Measurements from ENCODE around the gene TMSB15B.
"Not testable (repeated sequence)": the region's sequence is repeated elsewhere in the genome, so short reads cannot be mapped to it uniquely, and the experiment has no call there.

Gene TMSB15B

GRCh38 chrX:103999234-103999633 is 36.8 kb downstream of the TMSB15B start:
- in situ Hi-C loops (cut with HindIII; ENCODE audit: low sequenced_read_pairs): no loop called here
- TF ChIP-seq, protein P1, sequence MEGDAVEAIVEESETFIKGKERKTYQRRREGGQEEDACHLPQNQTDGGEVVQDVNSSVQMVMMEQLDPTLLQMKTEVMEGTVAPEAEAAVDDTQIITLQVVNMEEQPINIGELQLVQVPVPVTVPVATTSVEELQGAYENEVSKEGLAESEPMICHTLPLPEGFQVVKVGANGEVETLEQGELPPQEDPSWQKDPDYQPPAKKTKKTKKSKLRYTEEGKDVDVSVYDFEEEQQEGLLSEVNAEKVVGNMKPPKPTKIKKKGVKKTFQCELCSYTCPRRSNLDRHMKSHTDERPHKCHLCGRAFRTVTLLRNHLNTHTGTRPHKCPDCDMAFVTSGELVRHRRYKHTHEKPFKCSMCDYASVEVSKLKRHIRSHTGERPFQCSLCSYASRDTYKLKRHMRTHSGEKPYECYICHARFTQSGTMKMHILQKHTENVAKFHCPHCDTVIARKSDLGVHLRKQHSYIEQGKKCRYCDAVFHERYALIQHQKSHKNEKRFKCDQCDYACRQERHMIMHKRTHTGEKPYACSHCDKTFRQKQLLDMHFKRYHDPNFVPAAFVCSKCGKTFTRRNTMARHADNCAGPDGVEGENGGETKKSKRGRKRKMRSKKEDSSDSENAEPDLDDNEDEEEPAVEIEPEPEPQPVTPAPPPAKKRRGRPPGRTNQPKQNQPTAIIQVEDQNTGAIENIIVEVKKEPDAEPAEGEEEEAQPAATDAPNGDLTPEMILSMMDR (IDR thresholded peaks at IDR 0.05; ENCODE audit: low read depth, low read length): no peak
- no peak overlapping the region for H3K4me3 ChIP-seq (ENCODE audit: low read depth, low read length)
- DNase-seq (ENCODE audit: low read depth, low spot score): no peak

DNA sequence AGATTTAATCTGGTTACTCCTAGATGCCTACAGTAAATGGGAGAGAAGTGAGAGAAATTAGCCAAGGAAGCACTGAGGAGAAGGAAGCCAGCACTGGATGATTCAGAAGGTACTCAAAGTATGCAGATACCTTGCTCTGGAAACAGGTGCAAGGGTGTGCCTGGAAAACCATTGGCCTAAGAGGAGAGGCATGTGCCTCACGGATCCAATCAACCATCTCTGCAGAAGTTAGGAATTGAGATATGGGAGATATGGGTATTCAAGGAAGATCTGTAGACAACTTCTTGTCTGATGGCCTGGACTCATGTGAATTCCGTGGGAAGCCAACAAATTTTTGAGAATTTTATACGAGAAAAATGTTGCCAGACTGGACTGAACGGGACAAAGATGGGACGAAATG is 46.4 kb downstream of the TMSB15B start:
- in situ Hi-C loops (cut with HindIII; ENCODE audit: low sequenced_read_pairs): no loop called here
- no peak for DNase-seq (ENCODE audit: low read depth, low spot score)
- no peak overlapping the region for H3K4me3 ChIP-seq (ENCODE audit: low read depth, low read length)
- TF ChIP-seq, protein P1 (IDR thresholded peaks at IDR 0.05; ENCODE audit: low read depth, low read length): no peak

GRCh38 chrX:104013158-104013557 is 50.7 kb downstream of the TMSB15B start:
- in situ Hi-C loops (cut with HindIII; ENCODE audit: low sequenced_read_pairs): no loop called here

DNA sequence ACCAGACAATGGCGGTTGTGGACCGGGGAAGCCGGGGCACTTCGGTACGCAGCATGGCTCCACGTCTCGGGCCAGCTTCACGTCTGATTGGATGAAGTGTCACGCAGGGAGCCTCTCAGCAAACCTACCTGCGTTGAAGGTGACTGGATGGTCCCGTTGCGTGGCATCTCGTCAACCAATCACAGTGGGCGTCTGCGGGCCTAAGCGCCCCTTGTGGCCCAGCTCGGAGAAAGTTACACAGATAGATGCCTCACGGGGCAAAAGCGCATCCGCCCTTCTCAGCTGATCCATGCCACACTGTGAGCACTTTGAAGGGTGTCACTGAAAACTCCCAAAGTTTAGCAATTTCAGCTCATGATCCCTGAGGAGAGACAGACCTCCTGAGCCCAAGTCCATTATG is 51.2 kb downstream of the TMSB15B start, which contains the start of gene H2BW1:
H2BW1 (minus strand) TSS at position 103 of the 400 bp plus-strand sequence. CDS start 132 bp downstream, outside the sequence.
- H3K4me3 ChIP-seq (ENCODE audit: low read depth, low read length): no peak within 1 kb of the TSS
- TF ChIP-seq, protein P1 (IDR thresholded peaks at IDR 0.05; ENCODE audit: low read depth, low read length): no peak
- in situ Hi-C loops (cut with HindIII; ENCODE audit: low sequenced_read_pairs): no loop called here
- DNase-seq (ENCODE audit: low read depth, low spot score): no peak

More at GRCh38 chrX:104013158-104013557, 50.7 kb downstream of the TMSB15B start:
- H3K4me3 ChIP-seq (ENCODE audit: low read depth, low read length): no peak overlapping the region
- no peak for DNase-seq (ENCODE audit: low read depth, low spot score)
- TF ChIP-seq, protein P1 (IDR thresholded peaks at IDR 0.05; ENCODE audit: low read depth, low read length): no peak

DNA sequence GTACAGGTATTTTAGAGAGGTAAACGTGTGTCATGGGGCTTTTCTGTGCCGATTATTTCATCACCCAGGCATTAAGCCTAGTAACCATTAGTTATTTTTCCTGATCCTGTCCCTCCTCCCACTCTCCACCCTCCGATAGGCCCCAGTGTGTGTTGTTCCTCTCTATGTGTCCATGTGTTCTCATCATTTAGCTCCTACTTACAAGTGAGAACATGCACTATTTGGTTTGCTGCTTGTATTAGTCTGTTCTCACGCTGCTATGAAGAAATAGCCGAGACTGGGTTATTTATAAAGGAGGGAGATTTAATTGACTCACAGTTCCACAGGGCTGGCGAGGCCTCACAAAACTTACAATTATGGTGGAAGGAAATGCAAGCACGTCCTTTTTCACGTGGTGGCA is 53.1 kb downstream of the TMSB15B start:
- in situ Hi-C loops (cut with HindIII; ENCODE audit: low sequenced_read_pairs); H3K4me3 ChIP-seq (ENCODE audit: low read depth, low read length); DNase-seq (ENCODE audit: low read depth, low spot score): not testable (repeated sequence)

Data from astrocyte of the spinal cord (primary cell).